ENCODE data around the gene CPTP. TPM values are rescaled to one million over a fixed set of nuclear protein-coding genes. Genes with fewer than 3 reads are reported as not detected.
A peak's percentile ranks its signal among the peaks of the same experiment; 100 is the strongest.

CPTP gene
- total and polyA plus RNA-seq, 2 of the 13 experiments (the other 11 are each of a cell fraction or from before 2014, with no cell fraction given), result 5.5 to 9.3 TPM

DNA sequence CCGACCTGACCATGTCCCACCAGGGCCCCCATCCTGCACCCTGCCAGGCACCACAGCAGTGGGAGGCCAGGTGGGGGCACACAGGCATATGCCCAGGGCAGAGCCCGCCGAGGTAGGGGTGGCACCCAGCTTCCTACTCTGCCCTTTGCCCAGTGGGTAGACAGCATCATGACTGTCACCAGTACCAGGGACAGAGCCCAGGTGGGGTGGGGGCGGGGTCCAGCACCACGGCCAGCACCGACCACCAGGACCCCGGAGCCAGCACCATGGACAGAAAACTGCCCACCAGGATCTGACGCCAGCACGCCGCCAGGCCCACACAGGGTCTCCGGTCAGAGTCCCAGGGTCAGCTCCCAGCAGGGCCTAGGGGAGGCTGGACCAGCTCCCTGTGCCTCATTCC is 10.2 kb downstream of the CPTP start (continued):
- 0 out of 2 replicates have a peak, but pooled peaks have one; percentile 8 for TF ChIP-seq UBTF (CRISPR knock-in tag; IDR thresholded peaks at IDR 0.05)
- no peak for TF ChIP-seq MAFG (CRISPR knock-in tag; IDR thresholded peaks at IDR 0.05)
- TF ChIP-seq ZNF562 (CRISPR knock-in tag; IDR thresholded peaks at IDR 0.05; ENCODE audit: borderline replicate concordance), result no peak
- no peak for TF ChIP-seq RCOR2 (CRISPR knock-in tag; IDR thresholded peaks at IDR 0.05)
- peak; percentile 96 for TF ChIP-seq MIER2 (CRISPR knock-in tag; IDR thresholded peaks at IDR 0.05)
- no peak for TF ChIP-seq ZFP36 (IDR thresholded peaks at IDR 0.05; ENCODE audit: borderline replicate concordance, low read depth, low read length, partially characterized antibody)
- no peak for TF ChIP-seq POLR2AphosphoS2 (IDR thresholded peaks at IDR 0.05; ENCODE audit: low read depth, low read length)
- TF ChIP-seq NFE2 (CRISPR knock-in tag; IDR thresholded peaks at IDR 0.05), result no peak
- TF ChIP-seq, protein P1, sequence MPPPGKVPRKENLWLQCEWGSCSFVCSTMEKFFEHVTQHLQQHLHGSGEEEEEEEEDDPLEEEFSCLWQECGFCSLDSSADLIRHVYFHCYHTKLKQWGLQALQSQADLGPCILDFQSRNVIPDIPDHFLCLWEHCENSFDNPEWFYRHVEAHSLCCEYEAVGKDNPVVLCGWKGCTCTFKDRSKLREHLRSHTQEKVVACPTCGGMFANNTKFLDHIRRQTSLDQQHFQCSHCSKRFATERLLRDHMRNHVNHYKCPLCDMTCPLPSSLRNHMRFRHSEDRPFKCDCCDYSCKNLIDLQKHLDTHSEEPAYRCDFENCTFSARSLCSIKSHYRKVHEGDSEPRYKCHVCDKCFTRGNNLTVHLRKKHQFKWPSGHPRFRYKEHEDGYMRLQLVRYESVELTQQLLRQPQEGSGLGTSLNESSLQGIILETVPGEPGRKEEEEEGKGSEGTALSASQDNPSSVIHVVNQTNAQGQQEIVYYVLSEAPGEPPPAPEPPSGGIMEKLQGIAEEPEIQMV (CRISPR knock-in tag; IDR thresholded peaks at IDR 0.05; ENCODE audit: low read depth), result no peak
- no peak for TF ChIP-seq SNAI1 (CRISPR knock-in tag; IDR thresholded peaks at IDR 0.05; ENCODE audit: borderline replicate concordance)
- no peak for TF ChIP-seq HOXA5 (CRISPR knock-in tag; IDR thresholded peaks at IDR 0.05)
- 0 out of 2 replicates have a peak, but pooled peaks have one; percentile 29 for TF ChIP-seq ZNF574 (CRISPR knock-in tag; IDR thresholded peaks at IDR 0.05)
- TF ChIP-seq ZNF20 (CRISPR knock-in tag; IDR thresholded peaks at IDR 0.05), result 0 out of 2 replicates have a peak, but pooled peaks have one; percentile 65
- peak; percentile 42; the same call in 1 of the 2 replicates for TF ChIP-seq GABPB1 (CRISPR knock-in tag; IDR thresholded peaks at IDR 0.05)
- no peak for TF ChIP-seq TRIM24 (CRISPR knock-in tag; IDR thresholded peaks at IDR 0.05)
- TF ChIP-seq ZNF501 (CRISPR knock-in tag; IDR thresholded peaks at IDR 0.05), result 0 out of 2 replicates have a peak, but pooled peaks have one; percentile 21
- TF ChIP-seq ZNF83 (CRISPR knock-in tag; IDR thresholded peaks at IDR 0.05; ENCODE audit: borderline replicate concordance), result no peak
- peak; percentile 47; the same call in 1 of the 2 replicates for TF ChIP-seq ZNF274 (CRISPR knock-in tag; IDR thresholded peaks at IDR 0.05)
- TF ChIP-seq FOSL1 (CRISPR knock-in tag; IDR thresholded peaks at IDR 0.05; ENCODE audit: borderline replicate concordance), result no peak
- no peak for TF ChIP-seq SALL2 (CRISPR knock-in tag; IDR thresholded peaks at IDR 0.05)
- TF ChIP-seq ZNF264 (CRISPR knock-in tag; IDR thresholded peaks at IDR 0.05), result no peak
- TF ChIP-seq ZBTB20 (CRISPR knock-in tag; IDR thresholded peaks at IDR 0.05; ENCODE audit: borderline replicate concordance, low read depth), result peak; percentile 64; the same call in 1 of the 2 replicates
- TF ChIP-seq ZNF205 (CRISPR knock-in tag; IDR thresholded peaks at IDR 0.05), result peak; percentile 75; the same call in 1 of the 2 replicates
- no peak for TF ChIP-seq SMYD3 (CRISPR knock-in tag; IDR thresholded peaks at IDR 0.05)
- TF ChIP-seq PHF8 (CRISPR knock-in tag; IDR thresholded peaks at IDR 0.05), result no peak
